OCI-LY7 (cell line): ENCODE data around the gene NOL6. TPM values are rescaled to one million over a fixed set of nuclear protein-coding genes. Genes with fewer than 3 reads are reported as not detected.

ENCODE experiments used
- BruUV-seq: library from RNA; stranded (reverse); fragments of 400-500 nt; replicated peaks from 2 replicates; lab custom pipeline; 2021; lab: Mats Ljungman, UMichigan
- CTCF ChIA-PET: fragments of 300-600 bp; sonication (Branson Sonifier 250); formaldehyde crosslinking; loops from one replicate; lab custom pipeline; 2022; ENCODE audit warnings: antibody characterized with exemption; ENCODE audit not compliant: unreplicated experiment; lab: Charles Lee
- POLR2A ChIA-PET: fragments of 300-600 bp; sonication (Branson Sonifier 250); formaldehyde crosslinking; loops from one replicate; lab custom pipeline; 2022; ENCODE audit warnings: antibody characterized with exemption; lab: Charles Lee
- DNase-seq: peaks from one replicate; pipeline ENCODE4 v3.0.0-alpha.2; 2015; ENCODE audit warnings: low spot score
- H2AFZ ChIP-seq: fragments of 200-600 bp; sonication (generic), shearing (Covaris generic); 2 replicates; pipeline ENCODE4 v1.6.1; 2014; ENCODE audit warnings: mild to moderate bottlenecking, antibody characterized with exemption, low read length, moderate library complexity
- H3K27ac ChIP-seq: fragments of 200-600 bp; sonication (generic); 2 replicates; pipeline ENCODE4 v1.5.1; 2014; ENCODE audit warnings: mixed run types, low read depth, mild to moderate bottlenecking, moderate library complexity, low read length, inconsistent platforms; ENCODE audit not compliant: poor library complexity, severe bottlenecking
- H3K36me3 ChIP-seq: fragments of 200-600 bp; sonication (generic); 2 replicates; pipeline ENCODE4 v1.6.1; 2014; ENCODE audit warnings: mild to moderate bottlenecking, antibody characterized with exemption, low read length, moderate library complexity, mixed read lengths; ENCODE audit not compliant: insufficient read depth
- H3K4me1 ChIP-seq: fragments of 200-600 bp; sonication (generic); 2 replicates; pipeline ENCODE4 v1.5.1; 2014; ENCODE audit warnings: mild to moderate bottlenecking, low read length; ENCODE audit not compliant: insufficient read depth, poor library complexity, severe bottlenecking
- H3K4me2 ChIP-seq: fragments of 200-600 bp; sonication (generic); 2 replicates; pipeline ENCODE4 v1.6.1; 2014; ENCODE audit warnings: mild to moderate bottlenecking, low read length
- H3K4me3 ChIP-seq: fragments of 200-600 bp; sonication (generic); 2 replicates; pipeline ENCODE4 v1.5.1; 2014; ENCODE audit warnings: mild to moderate bottlenecking, low read depth, low read length; ENCODE audit not compliant: poor library complexity, severe bottlenecking
- H3K79me2 ChIP-seq: fragments of 200-600 bp; sonication (generic); 2 replicates; pipeline ENCODE4 v1.6.1; 2016; ENCODE audit warnings: low read depth, mild to moderate bottlenecking, low read length, moderate library complexity, mixed read lengths; ENCODE audit not compliant: insufficient read depth
- H3K9me2 ChIP-seq: fragments of 200-600 bp; sonication (generic); 2 replicates; pipeline ENCODE4 v1.6.1; 2016; ENCODE audit warnings: mild to moderate bottlenecking, low read length, mixed read lengths; ENCODE audit not compliant: insufficient read depth
- H3K9me3 ChIP-seq: fragments of 200-600 bp; sonication (generic); 2 replicates; pipeline ENCODE4 v1.6.1; 2014; ENCODE audit warnings: mild to moderate bottlenecking, mixed run types, low read length, mixed read lengths
- H4K20me1 ChIP-seq: fragments of 200-600 bp; sonication (generic); 2 replicates; pipeline ENCODE4 v1.6.1; 2014; ENCODE audit warnings: mild to moderate bottlenecking, antibody characterized with exemption, low read length, moderate library complexity, mixed read lengths; ENCODE audit not compliant: insufficient read depth
- EZH2phosphoT487 ChIP-seq: fragments of 200-600 bp; sonication (generic); IDR thresholded peaks from 2 replicates; pipeline ENCODE4 v1.6.1; 2018; ENCODE audit warnings: low read depth, borderline replicate concordance, mild to moderate bottlenecking, mixed run types, antibody characterized with exemption, low read length, moderate library complexity, mixed read lengths
- intact Hi-C: fragments of 100-400 bp; cut with micrococcal nuclease; formaldehyde crosslinking; loops from one replicate; pipeline ENCODE4 v1.10.0; 2022; ENCODE audit not compliant: unreplicated experiment
- total RNA-seq, 2 experiments: library from RNA; depleted of rRNA in 1 of 2; stranded (reverse); fragments of >200 nt in 1 of 2; shearing (Covaris generic) in 1 of 2; gene quantifications; 2 replicates each; pipeline ENCODE4 v1.2.3, GENCODE V29; 2014 to 2022
- TF ChIP-seq, protein P1 (sequence below): fragments of 200-600 bp; sonication (generic); conservative IDR thresholded peaks from 2 replicates; pipeline ENCODE4 v1.5.1; 2014; ENCODE audit warnings: mild to moderate bottlenecking, antibody characterized with exemption, low read length, moderate library complexity, mixed read lengths

NOL6 gene
- total RNA-seq, 2 experiments from 2014 or later = 28.8 to 30.9 TPM

DNA sequence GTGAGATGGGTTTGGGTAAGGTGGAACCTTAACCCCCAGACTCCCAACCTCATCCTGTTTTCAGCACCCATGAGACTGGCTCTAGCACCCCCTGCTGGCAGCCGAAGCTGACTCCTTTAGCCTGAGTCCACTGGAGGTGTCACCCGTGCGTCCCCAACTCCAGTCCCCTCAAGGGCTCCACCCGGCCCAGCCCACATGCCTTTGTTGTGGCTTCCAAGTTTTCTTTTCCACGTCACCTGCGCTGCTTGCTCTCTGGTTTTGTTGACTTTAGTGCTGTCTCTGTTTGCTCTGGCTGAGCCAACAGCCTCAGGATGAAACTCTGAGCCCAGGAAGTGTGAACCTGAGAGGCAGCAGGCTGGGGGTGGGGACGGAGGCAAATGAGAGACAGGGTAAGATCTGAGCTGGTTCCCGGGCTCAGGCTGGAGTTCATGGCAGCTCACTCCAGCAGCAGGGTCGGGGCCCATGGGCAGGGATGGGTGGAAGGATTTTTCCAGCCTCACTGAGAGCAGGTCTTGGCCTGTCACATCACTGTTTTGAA, 58.2 kb downstream of the NOL6 start:
- H3K79me2 ChIP-seq = no peaks in the 10 kb centered on the region
- no TSS peak for BruUV-seq
- H4K20me1 ChIP-seq = no peaks in the 10 kb centered on the region
- H3K36me3 ChIP-seq = no peaks in the 10 kb centered on the region
- peak overlapping the region; percentile 42 for H3K4me2 ChIP-seq
- TF ChIP-seq EZH2phosphoT487 = no peak
- TF ChIP-seq, protein P1, sequence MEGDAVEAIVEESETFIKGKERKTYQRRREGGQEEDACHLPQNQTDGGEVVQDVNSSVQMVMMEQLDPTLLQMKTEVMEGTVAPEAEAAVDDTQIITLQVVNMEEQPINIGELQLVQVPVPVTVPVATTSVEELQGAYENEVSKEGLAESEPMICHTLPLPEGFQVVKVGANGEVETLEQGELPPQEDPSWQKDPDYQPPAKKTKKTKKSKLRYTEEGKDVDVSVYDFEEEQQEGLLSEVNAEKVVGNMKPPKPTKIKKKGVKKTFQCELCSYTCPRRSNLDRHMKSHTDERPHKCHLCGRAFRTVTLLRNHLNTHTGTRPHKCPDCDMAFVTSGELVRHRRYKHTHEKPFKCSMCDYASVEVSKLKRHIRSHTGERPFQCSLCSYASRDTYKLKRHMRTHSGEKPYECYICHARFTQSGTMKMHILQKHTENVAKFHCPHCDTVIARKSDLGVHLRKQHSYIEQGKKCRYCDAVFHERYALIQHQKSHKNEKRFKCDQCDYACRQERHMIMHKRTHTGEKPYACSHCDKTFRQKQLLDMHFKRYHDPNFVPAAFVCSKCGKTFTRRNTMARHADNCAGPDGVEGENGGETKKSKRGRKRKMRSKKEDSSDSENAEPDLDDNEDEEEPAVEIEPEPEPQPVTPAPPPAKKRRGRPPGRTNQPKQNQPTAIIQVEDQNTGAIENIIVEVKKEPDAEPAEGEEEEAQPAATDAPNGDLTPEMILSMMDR = peak; percentile 93
- intact Hi-C loops = loop anchor here (1.0 to 5.0 kb wide), 3 partner anchors 37 to 128 kb away; no protein-coding TSS in a partner anchor
- no peak overlapping the region for H3K27ac ChIP-seq
- H3K9me3 ChIP-seq = no peaks in the 10 kb centered on the region
- DNase-seq = peak; percentile 81
- no peak overlapping the region for H3K4me3 ChIP-seq
- CTCF ChIA-PET = interaction anchor here (1.0 to 2.4 kb wide), 4 partner anchors 15 to 58 kb away, joined by 3 to 17 read pairs (median 4); partner anchors contain the start of gene NOL6
- POLR2A ChIA-PET = interaction anchor here (0.9 to 1.5 kb wide), 4 partner anchors 26 to 89 kb away, joined by 3 to 5 read pairs (median 3); partner anchors contain the start of gene NOL6
- H3K4me1 ChIP-seq = peaks cover 14% of the 10 kb centered on the region
- no peaks in the 10 kb centered on the region for H3K9me2 ChIP-seq
- peak overlapping the region; percentile 85 for H2AFZ ChIP-seq

DNA sequence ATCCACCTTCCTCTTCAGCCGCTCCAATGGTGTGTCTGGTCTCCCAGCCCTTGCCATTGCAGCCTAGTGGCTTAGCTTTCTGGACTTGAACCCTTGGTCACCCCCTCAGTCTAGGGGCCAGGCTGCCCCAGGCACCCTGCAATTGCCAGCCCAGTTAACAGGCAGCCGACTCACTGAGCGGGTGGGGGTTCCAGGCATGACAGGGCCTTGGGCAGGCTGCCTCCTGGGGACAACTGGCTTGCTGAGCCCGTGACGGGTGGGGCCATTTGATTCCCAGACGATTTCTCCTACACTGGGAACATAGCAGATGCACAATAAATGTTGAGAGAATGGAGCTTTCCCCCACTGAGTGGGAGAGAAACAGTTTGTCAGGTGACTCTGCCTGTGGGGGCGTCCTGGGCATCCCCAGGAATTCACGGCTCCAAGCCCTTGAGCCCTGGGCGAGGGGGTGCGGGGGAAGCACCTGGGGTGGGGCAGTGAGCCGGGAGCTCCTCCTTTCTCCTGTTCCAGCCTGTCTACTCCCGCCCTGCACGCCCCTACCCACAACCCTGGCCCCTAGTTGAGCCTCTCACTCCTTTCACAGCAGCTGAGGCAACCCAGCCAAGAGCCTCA, 58.7 kb downstream of the NOL6 start:
- POLR2A ChIA-PET = interaction anchor here (0.9 to 1.5 kb wide), 4 partner anchors 27 to 89 kb away, joined by 3 to 5 read pairs (median 3); partner anchors contain the start of gene NOL6
- CTCF ChIA-PET = interaction anchor here (1.6 to 2.4 kb wide), 2 partner anchors 38 to 59 kb away, joined by 4 to 17 read pairs; partner anchors contain the start of gene NOL6
- no peak for DNase-seq
- Histone ChIP-seq H3K4me3 (no peak overlapping the region), H4K20me1 (no peaks in the 10 kb centered on the region), H3K9me3 (no peaks in the 10 kb centered on the region), H3K27ac (no peak overlapping the region), H3K9me2 (no peaks in the 10 kb centered on the region), H2AFZ (peak overlapping the region; percentile 85; the same call in 1 of the 2 replicates), H3K4me1 (peaks cover 14% of the 10 kb centered on the region), H3K4me2 (0 out of 2 replicates have a peak overlapping the region, but pooled peaks have one; percentile 42), H3K36me3 (no peaks in the 10 kb centered on the region), H3K79me2 (no peaks in the 10 kb centered on the region)
- TF ChIP-seq, protein P1 = no peak
- no peak for TF ChIP-seq EZH2phosphoT487
- intact Hi-C loops = loop anchor here (1.0 to 5.0 kb wide), 3 partner anchors 38 to 128 kb away; no protein-coding TSS in a partner anchor
- no TSS peak for BruUV-seq
